ENCODE data around the gene GPR152.

Gene GPR152

DNA sequence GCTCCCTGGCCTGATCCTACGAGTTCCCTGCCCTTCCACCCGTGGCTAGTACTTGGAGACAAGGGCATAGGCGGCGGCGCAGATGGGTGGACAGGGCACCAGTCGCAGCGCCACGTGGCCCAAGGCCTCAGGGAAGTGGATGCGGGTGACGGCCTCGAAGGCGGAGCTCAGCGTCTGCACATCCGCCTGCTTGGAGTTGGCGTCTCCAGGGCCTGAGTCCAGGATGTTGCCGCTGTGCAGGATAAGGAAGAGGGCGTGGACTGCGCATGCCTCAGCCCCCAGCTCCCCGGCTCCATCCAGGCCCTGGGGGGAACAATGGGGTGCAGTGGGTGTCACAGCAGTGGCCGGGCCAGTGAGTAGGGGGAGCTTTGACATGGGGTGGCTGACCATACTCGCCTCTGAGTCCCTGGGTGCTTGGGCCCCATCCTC lies 46.0 kb upstream of the GPR152 start:
- H3K4me3 ChIP-seq (ENCODE audit: control insufficient read depth, low read depth, low read length), result no peak overlapping the region
- DNase-seq (ENCODE audit: low read depth), result no peak
- TF ChIP-seq, protein P1, sequence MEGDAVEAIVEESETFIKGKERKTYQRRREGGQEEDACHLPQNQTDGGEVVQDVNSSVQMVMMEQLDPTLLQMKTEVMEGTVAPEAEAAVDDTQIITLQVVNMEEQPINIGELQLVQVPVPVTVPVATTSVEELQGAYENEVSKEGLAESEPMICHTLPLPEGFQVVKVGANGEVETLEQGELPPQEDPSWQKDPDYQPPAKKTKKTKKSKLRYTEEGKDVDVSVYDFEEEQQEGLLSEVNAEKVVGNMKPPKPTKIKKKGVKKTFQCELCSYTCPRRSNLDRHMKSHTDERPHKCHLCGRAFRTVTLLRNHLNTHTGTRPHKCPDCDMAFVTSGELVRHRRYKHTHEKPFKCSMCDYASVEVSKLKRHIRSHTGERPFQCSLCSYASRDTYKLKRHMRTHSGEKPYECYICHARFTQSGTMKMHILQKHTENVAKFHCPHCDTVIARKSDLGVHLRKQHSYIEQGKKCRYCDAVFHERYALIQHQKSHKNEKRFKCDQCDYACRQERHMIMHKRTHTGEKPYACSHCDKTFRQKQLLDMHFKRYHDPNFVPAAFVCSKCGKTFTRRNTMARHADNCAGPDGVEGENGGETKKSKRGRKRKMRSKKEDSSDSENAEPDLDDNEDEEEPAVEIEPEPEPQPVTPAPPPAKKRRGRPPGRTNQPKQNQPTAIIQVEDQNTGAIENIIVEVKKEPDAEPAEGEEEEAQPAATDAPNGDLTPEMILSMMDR (conservative IDR thresholded peaks at IDR 0.05; ENCODE audit: control insufficient read depth, insufficient read depth, low read depth, low read length), result no peak

DNA sequence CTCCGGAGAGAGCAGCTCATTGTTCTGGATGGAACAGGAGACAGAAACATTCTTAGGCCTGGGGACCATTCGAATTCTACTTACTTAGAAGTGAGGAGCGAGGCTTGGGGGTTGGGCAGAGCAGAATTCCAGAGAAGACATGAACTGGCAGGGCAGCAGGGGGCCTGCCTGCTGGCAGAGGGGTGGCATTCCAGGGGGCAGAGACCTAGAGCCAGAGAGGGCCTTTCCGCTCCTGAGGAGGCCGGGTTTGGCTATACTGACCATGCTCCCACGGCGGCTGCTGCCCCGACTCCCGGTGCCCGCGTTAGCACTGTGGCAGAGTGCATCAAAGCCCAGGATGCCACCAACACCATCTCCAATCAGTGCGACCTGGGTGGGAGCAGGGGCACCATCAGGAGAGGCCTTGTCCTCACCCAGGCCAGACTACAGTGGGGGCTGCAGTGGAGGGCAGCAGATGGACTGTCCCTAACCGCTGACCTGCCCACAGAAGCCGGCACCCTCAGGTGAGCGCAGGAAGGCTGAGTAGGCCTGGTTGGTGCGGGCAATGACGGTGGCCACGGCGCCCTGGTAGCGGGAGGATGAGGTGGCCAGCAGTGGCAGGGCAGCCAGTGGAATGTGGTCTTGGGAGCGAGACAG lies 45.2 kb upstream of the GPR152 start:
- no peak overlapping the region for H3K4me3 ChIP-seq (ENCODE audit: control insufficient read depth, low read depth, low read length)
- no peak for DNase-seq (ENCODE audit: low read depth)
- TF ChIP-seq, protein P1 (conservative IDR thresholded peaks at IDR 0.05; ENCODE audit: control insufficient read depth, insufficient read depth, low read depth, low read length), result no peak

DNA sequence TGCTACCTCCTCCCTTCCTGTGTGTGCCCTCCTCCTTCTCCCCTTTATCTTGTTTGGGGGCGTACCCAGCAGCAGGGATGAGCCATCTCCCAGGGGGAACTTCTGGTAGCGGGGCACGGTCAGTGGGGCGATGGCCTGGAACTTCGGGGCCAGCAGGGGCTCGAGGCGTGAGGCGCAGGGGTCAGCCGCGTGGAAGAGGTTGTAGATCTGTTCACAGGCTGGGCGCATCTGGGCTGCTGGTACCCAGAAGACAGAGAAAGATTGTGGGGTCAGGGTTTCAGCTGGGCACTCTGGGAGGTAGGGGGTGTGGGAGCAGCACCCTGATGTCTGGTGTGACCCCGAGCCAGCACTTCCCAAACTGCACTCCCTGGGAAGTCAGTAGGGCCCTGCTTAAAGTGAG lies 43.6 kb upstream of the GPR152 start:
- H3K4me3 ChIP-seq (ENCODE audit: control insufficient read depth, low read depth, low read length), result no peak overlapping the region
- no peak for DNase-seq (ENCODE audit: low read depth)
- TF ChIP-seq, protein P1 (conservative IDR thresholded peaks at IDR 0.05; ENCODE audit: control insufficient read depth, insufficient read depth, low read depth, low read length), result no peak

DNA sequence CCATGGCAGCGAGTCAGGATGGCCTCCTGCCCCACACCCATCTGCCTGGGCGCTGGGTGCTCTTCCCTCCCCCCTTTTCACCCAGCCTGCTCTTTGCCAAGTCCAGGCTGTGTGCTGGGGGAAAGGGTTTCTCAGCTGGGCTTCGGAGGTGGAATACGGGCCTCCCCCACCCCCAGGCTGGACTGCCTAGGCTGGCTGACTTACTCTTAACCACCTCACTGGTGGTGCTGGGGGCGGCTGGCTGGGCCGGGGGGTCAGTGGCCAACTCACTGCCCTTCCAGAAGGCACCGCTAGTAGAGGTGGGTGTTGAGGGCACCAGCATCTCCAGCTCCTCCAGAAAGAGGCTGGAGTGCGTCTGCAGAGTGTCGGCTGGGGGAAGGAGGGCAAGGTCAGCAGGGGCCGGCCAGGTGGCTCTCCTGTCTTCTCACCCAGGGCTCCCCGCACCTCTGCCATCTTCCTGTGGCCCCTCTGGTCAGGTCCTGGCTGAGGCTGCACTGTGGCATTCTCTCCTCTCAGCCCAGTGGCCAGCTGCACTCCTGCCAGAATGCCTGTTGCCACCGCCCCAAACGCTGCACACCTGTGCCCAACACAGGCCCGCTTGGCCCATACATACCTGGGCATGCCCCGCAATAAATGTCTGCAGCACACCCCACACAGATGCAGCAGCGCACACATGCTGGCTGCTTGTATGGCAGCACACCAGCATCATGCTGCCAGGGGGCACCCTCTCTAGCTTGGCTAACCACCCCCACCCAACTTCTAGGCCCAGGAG lies 42.9 kb upstream of the GPR152 start:
- no peak overlapping the region for H3K4me3 ChIP-seq (ENCODE audit: control insufficient read depth, low read depth, low read length)
- no peak for DNase-seq (ENCODE audit: low read depth)
- TF ChIP-seq, protein P1 (conservative IDR thresholded peaks at IDR 0.05; ENCODE audit: control insufficient read depth, insufficient read depth, low read depth, low read length), result no peak

DNA sequence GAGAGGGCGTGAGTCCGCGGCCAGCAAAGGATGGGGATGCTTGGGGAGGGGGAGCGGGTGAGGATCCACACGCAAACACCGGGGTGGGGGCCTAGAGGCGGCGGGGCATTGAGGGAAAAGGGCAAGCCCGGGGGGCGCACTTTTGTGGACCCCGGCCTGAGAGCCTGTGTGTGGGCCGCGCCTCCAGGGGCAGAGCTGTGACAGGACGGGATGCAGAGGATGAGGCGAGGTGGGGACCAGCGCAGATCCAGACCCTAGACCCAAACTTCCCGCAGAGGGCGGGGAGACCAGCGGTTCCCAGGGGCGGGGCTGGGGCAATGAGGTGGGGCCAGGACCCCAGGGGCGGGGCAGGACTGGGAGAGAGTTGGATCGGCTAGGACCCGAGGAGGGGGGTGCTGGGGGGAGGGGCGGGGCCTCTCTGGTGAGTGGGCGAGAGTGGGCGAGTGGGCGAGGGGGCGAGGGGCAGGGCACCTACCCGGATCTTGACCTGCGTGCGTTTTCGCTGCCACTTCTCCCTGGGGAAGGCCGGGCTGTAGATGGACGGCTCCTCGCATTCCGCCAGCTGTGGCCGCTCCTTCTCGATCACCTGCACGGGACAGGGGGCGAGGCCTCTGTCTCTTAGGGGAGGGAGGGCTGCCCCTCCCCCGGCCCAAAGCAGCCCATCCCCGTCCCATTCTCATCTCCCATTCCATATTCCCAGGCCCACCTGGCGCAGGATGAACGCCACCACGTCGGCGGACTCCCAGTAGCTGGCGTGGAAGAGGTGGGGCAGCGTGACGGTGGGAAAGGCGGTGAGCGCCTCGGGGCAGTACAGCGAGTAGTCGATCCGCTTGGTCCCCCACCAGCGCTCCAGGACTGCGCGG lies 42.1 kb upstream of the GPR152 start:
- DNase-seq (ENCODE audit: low read depth), result no peak
- H3K4me3 ChIP-seq (ENCODE audit: control insufficient read depth, low read depth, low read length), result no peak overlapping the region
- TF ChIP-seq, protein P1 (conservative IDR thresholded peaks at IDR 0.05; ENCODE audit: control insufficient read depth, insufficient read depth, low read depth, low read length), result no peak

DNA sequence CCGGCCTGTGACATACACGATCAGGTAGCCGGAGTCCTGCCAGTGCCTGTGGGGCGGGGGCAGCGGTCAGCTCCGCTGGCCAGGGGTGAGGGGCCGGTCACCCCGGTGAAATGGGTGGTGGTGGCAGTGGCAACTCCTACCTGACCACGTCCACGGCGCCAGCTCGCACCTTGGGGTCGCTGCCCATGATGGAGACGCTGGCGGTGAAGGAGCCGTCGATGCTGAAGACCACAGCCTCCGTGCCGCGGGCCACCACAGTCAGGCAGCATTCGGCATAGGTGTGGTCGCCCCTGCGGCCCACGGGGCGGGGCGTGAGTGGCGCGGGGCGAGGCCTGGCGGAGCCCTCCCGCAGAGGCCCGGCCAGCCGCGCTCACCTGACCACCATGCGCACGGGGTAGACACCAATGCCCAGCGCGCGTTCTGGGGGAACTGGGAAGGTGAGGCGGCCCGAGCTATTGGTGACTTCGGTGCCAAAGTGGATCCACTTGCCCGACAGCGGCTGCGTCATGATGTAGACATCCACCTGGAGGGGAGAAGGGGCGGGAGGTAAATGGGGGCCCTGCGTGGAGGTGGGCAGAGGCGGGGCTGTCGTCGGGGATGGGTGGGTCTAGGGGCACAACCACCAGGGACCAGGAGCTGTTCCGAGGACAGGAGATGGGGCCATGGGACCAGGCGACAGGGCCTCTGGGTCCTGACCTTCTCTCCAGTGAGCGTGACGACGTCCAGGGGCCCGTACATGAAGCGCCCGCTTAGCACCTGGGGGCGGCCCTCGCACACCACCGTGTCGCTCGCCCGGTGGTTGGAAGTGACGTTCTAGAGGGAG lies 41.2 kb upstream of the GPR152 start:
- H3K4me3 ChIP-seq (ENCODE audit: control insufficient read depth, low read depth, low read length), result no peak overlapping the region
- TF ChIP-seq, protein P1 (conservative IDR thresholded peaks at IDR 0.05; ENCODE audit: control insufficient read depth, insufficient read depth, low read depth, low read length), result no peak

More for the DNA sequence above, 41.2 kb upstream of the GPR152 start:
- DNase-seq (ENCODE audit: low read depth), result no peak
